HepG2 (cell line): ENCODE measurements around the gene KNG1. TPM values are rescaled to one million over a fixed set of nuclear protein-coding genes. Genes with fewer than 3 reads are reported as not detected.

Experiments
- ATAC-seq: fragments of 200-7000 bp; cut with Tn5 transposase; 3 replicates; pipeline ENCODE4 v1.9.1; 2020; ENCODE audit warnings: mild to moderate bottlenecking, moderate library complexity
- BruUV-seq: library from RNA; stranded (reverse); fragments of 400-500 nt; replicated peaks from 2 replicates; lab custom pipeline; 2021; lab: Mats Ljungman, UMichigan
- CTCF ChIA-PET: fragments of 300-600 bp; formaldehyde crosslinking; extraction: SDS; loops from one replicate; lab custom pipeline; 2021; ENCODE audit warnings: low total read pairs, inconsistent platforms, low intra/inter-chr PET ratio; lab: Yijun Ruan, JAX
- POLR2A ChIA-PET: fragments of 350-600 bp; sonication (Branson Sonifier 250); formaldehyde crosslinking; loops from one replicate; lab custom pipeline; 2020; ENCODE audit warnings: antibody characterized with exemption, inconsistent platforms; lab: Yijun Ruan, JAX
- DNase-seq: peaks from one replicate; pipeline ENCODE4 v3.0.0-alpha.2; 2015; ENCODE audit warnings: low spot score
- FAIRE-seq: peaks from 3 replicates; lab custom pipeline; 2011; peaks lifted over from hg19 to GRCh38; lab: Jason Lieb, UNC
- H2AFZ ChIP-seq: one replicate; pipeline ENCODE4 v1.6.1; 2011; ENCODE audit warnings: low read length, inconsistent platforms
- H3K27ac ChIP-seq: fragments of 300-600 bp; 3 replicates; pipeline ENCODE4 v1.8.0; 2011; ENCODE audit warnings: mixed run types, mild to moderate bottlenecking, mixed read lengths, low read length, inconsistent platforms; ENCODE audit not compliant: insufficient read depth; ENCODE audit errors: extremely low read length
- H3K27me3 ChIP-seq, 2 experiments: fragments of 200-600 bp in 1 of 2; 2 replicates in 1 of 2; 3 replicates in 1 of 2; pipeline versions ENCODE4 v1.6.0 to v1.8.0; 2011; ENCODE audit warnings: low read length in 2 of 2, mild to moderate bottlenecking in 2 of 2, moderate library complexity in 2 of 2, inconsistent platforms in 1 of 2; ENCODE audit not compliant: insufficient read depth in 2 of 2, control insufficient read depth in 1 of 2
- H3K36me3 ChIP-seq, 2 experiments: fragments of 200-600 bp in 1 of 2; replicated peaks in 1 of 2; 2 replicates in 1 of 2; 3 replicates in 1 of 2; pipeline versions ENCODE4 v1.5.1 to v1.8.0; 2011; ENCODE audit warnings: low read length in 2 of 2, inconsistent platforms in 1 of 2; ENCODE audit not compliant: insufficient read depth in 2 of 2, control insufficient read depth in 1 of 2
- H3K4me1 ChIP-seq: 2 replicates; pipeline ENCODE4 v1.5.1; 2012; ENCODE audit warnings: low read length, inconsistent platforms; ENCODE audit not compliant: insufficient read depth
- H3K4me2 ChIP-seq: 2 replicates; pipeline ENCODE4 v1.6.0; 2011; ENCODE audit warnings: low read depth, low read length, inconsistent platforms
- H3K4me3 ChIP-seq, 3 experiments: fragments of 200-600 bp in 1 of 3; sonication (generic), shearing (Covaris generic) in 1 of 3; replicated peaks in 1 of 3; 2 replicates each; pipeline ENCODE4 v1.5.1; 2011 to 2016; ENCODE audit warnings: low read length in 3 of 3, inconsistent platforms in 2 of 3, low read depth in 2 of 3, mild to moderate bottlenecking in 2 of 3, control low read depth in 1 of 3, mixed read lengths in 1 of 3; ENCODE audit not compliant: insufficient read depth in 1 of 3
- H3K79me2 ChIP-seq: one replicate; pipeline ENCODE4 v1.6.1; 2011; ENCODE audit warnings: low read length, inconsistent platforms; ENCODE audit not compliant: insufficient read depth
- H3K9ac ChIP-seq: 2 replicates; pipeline ENCODE4 v1.6.0; 2011; ENCODE audit warnings: mild to moderate bottlenecking, low read depth, low read length, inconsistent platforms; ENCODE audit not compliant: insufficient read depth
- H3K9me3 ChIP-seq: 2 replicates; pipeline ENCODE4 v1.5.1; 2012; ENCODE audit warnings: mild to moderate bottlenecking, low read length
- H4K20me1 ChIP-seq: 2 replicates; pipeline ENCODE4 v1.6.0; 2011; ENCODE audit warnings: inconsistent platforms, mild to moderate bottlenecking, low read length, moderate library complexity; ENCODE audit not compliant: insufficient read depth
- CENPBD1 ChIP-seq: sonication (generic); formaldehyde crosslinking; IDR thresholded peaks from 2 replicates; pipeline ENCODE4 v1.8.0; 2022; ENCODE audit warnings: missing genetic modification reagents, low read depth, mild to moderate bottlenecking, borderline replicate concordance
- SRSF4 ChIP-seq: fragments of 200-400 bp; formaldehyde crosslinking; IDR thresholded peaks from one replicate; pipeline ENCODE4 v1.6.1; 2018; ENCODE audit warnings: mild to moderate bottlenecking, low read depth, low read length, moderate library complexity; ENCODE audit not compliant: poor library complexity, severe bottlenecking
- ZBTB33 ChIP-seq: sonication (generic); formaldehyde crosslinking; IDR thresholded peaks from 2 replicates; pipeline ENCODE4 v1.4.0; 2020; ENCODE audit warnings: missing genetic modification reagents
- WGBS: methylation state at CpG from one replicate; pipeline ENCODE4 v1.1.6; 2017; ENCODE audit warnings: low lambda C conversion rate; 5-methylcytosine and 5-hydroxymethylcytosine counted together
- in situ Hi-C: cut with HindIII; loops from 2 replicates; pipeline ENCODE4 v1.10.0; 2017; ENCODE audit warnings: low pct_unique_long_range_greater_than_20kb; ENCODE audit not compliant: extremely low pct_ligation_motif_present
- intact Hi-C: fragments of 100-400 bp; cut with micrococcal nuclease; formaldehyde crosslinking; loops from one replicate; pipeline ENCODE4 v1.10.0; 2022; ENCODE audit not compliant: unreplicated experiment
- polyA plus RNA-seq, 8 experiments: library from polyadenylated mRNA; depleted of rRNA in 3 of 8; stranded (reverse) in 7 of 8; unstranded in 1 of 8; fragments of >200 nt; fragmentation: Illumina TruSeq in 4 of 8; extraction: Trizol in 4 of 8; gene quantifications; 2 replicates each; pipeline versions ENCODE4 v1.2.1 to v1.2.3, GENCODE V29; 2011 to 2016; ENCODE audit warnings: low read depth in 4 of 8, missing spikeins in 1 of 8, mixed read lengths in 1 of 8; ENCODE audit not compliant: insufficient read depth in 1 of 8
- total RNA-seq, 5 experiments: library from RNA; depleted of rRNA; stranded (reverse); fragments of >200 nt; fragmentation: Illumina TruSeq; extraction: Trizol; gene quantifications; 2 replicates each; pipeline ENCODE4 v1.2.3, GENCODE V29; 2016; ENCODE audit warnings: low read depth in 1 of 5

Gene KNG1
- total and polyA plus RNA-seq, 2 of the 13 experiments (the other 11 are each of a cell fraction or from before 2014, with no cell fraction given): 6.5 to 7.0 TPM

- no peak overlapping the region for H3K9ac ChIP-seq
Observed at GRCh38 chr3:186772281-186772694, 55.1 kb downstream of the KNG1 start.

More at GRCh38 chr3:186772281-186772694, 55.1 kb downstream of the KNG1 start:
- ATAC-seq: no peak
- WGBS: 79% methylated on average over 26 of the region's 26 CpGs
- Histone ChIP-seq H2AFZ (no peak overlapping the region), H3K9me3 (no peaks in the 10 kb centered on the region), H3K4me1 (peaks cover 7% of the 10 kb centered on the region; the same call in 1 of the 2 replicates), H3K79me2 (no peaks in the 10 kb centered on the region)
- no peak for DNase-seq
- FAIRE-seq: no peak
- CTCF ChIA-PET: no interaction called here
- TF ChIP-seq ZBTB33 (CRISPR knock-in tag): peak; percentile 20; the same call in 1 of the 2 replicates
- TF ChIP-seq CENPBD1 (CRISPR knock-in tag): no peak
- TF ChIP-seq SRSF4: no peak
- TF ChIP-seq, all 625 proteins: peak for 1
- POLR2A ChIA-PET: no interaction called here
- Histone ChIP-seq H3K36me3 (no peaks in the 10 kb centered on the region), H3K4me3 (no peak overlapping the region), H3K27me3 (peaks cover 3 to 4% of the 10 kb centered on the region in 2 experiments; a peak in 2 of 5 replicates), H3K27ac (no peak overlapping the region), H4K20me1 (no peaks in the 10 kb centered on the region), H3K4me2 (no peak overlapping the region)
- BruUV-seq: no TSS peak
- intact Hi-C loops (no loop called here), in situ Hi-C loops (no loop called here)
